Activated B cell treated with CpG ODN at 0.5 μM for 24 hours (primary cell): ENCODE data around the gene UBAC2. TPM values are rescaled to one million over a fixed set of nuclear protein-coding genes. Genes with fewer than 3 reads are reported as not detected.

Experiments used
- ATAC-seq: fragments of 200-7000 bp; cut with Tn5 transposase; one replicate; pipeline ENCODE4 v1.10.0; 2021; ENCODE audit warnings: low read depth, mild to moderate bottlenecking, moderate library complexity
- CTCF ChIA-PET: fragments of 350-600 bp; sonication (Branson Sonifier 250); formaldehyde crosslinking; loops from one replicate; lab custom pipeline; 2021; ENCODE audit warnings: antibody characterized with exemption; lab: Charles Lee
- POLR2A ChIA-PET: fragments of 350-600 bp; sonication (Branson Sonifier 250); formaldehyde crosslinking; loops from one replicate; lab custom pipeline; 2021; ENCODE audit warnings: antibody characterized with exemption; lab: Charles Lee
- DNase-seq: peaks from one replicate; pipeline ENCODE4 v3.0.0; 2022
- H3K27ac Mint-ChIP-seq: one replicate; pipeline ENCODE4 v1.8.0; 2020; ENCODE audit warnings: mixed read lengths
- H3K27me3 Mint-ChIP-seq: one replicate; pipeline ENCODE4 v1.8.0; 2021; ENCODE audit warnings: mixed read lengths
- H3K36me3 Mint-ChIP-seq: one replicate; pipeline ENCODE4 v1.8.0; 2021; ENCODE audit warnings: low read depth, mixed read lengths
- H3K4me1 Mint-ChIP-seq: one replicate; pipeline ENCODE4 v1.8.0; 2021; ENCODE audit warnings: mixed read lengths
- H3K4me3 Mint-ChIP-seq: one replicate; pipeline ENCODE4 v1.8.0; 2020; ENCODE audit warnings: mild to moderate bottlenecking, mixed read lengths
- H3K9me3 Mint-ChIP-seq: one replicate; pipeline ENCODE4 v1.8.0; 2020; ENCODE audit warnings: mixed read lengths
- intact Hi-C: fragments of 100-400 bp; cut with micrococcal nuclease; formaldehyde crosslinking; loops from one replicate; pipeline ENCODE4 v1.15.1; 2024
- total RNA-seq: library from RNA; stranded (reverse); gene quantifications from 2 replicates; pipeline ENCODE4 v1.2.3, GENCODE V29; 2022
- TF ChIP-seq, protein P1 (sequence below): fragments of 200-600 bp; IDR thresholded peaks from one replicate; pipeline ENCODE4 v1.8.0; 2022; ENCODE audit warnings: antibody characterized with exemption, mild to moderate bottlenecking

The UBAC2 gene
- total RNA-seq, 1 donor from 2014 or later: 51.0 TPM

DNA sequence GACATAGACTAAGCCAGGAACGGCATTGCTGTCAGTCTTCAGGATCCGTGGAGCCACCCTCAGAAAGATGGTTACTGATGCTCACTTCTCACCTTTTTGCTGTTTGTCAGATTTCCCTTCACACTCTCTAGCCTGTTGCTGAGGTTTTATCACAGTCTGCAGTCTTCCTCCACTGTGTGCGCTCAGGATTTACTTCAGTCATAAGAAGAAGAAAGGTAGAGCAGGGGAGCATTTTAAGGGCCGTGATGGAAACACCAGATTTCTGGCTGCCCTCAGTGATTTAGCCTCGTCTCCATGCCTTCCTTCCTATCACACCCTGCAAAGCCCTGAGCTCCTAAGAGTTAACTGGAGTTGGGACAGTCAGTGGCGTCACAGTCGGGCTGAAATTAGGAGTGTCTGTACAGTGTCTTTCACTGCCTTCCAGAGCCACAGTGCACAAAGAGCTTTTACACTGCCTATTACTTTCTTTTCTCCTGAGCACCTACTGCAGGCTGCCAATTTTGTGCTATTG is 166.5 kb downstream of the UBAC2 start:
- ChIA-PET POLR2A (interaction anchor here (0.7 to 3.9 kb wide), 13 partner anchors 8 to 109 kb away, joined by 3 to 59 read pairs (median 3); partner anchors contain the start of genes GPR18 and GPR183), CTCF (interaction anchor here (1.2 to 3.1 kb wide), 6 partner anchors 15 to 191 kb away, joined by 3 to 11 read pairs (median 4); no protein-coding TSS in a partner anchor)
- TF ChIP-seq, protein P1, sequence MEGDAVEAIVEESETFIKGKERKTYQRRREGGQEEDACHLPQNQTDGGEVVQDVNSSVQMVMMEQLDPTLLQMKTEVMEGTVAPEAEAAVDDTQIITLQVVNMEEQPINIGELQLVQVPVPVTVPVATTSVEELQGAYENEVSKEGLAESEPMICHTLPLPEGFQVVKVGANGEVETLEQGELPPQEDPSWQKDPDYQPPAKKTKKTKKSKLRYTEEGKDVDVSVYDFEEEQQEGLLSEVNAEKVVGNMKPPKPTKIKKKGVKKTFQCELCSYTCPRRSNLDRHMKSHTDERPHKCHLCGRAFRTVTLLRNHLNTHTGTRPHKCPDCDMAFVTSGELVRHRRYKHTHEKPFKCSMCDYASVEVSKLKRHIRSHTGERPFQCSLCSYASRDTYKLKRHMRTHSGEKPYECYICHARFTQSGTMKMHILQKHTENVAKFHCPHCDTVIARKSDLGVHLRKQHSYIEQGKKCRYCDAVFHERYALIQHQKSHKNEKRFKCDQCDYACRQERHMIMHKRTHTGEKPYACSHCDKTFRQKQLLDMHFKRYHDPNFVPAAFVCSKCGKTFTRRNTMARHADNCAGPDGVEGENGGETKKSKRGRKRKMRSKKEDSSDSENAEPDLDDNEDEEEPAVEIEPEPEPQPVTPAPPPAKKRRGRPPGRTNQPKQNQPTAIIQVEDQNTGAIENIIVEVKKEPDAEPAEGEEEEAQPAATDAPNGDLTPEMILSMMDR: no peak
- Mint-ChIP-seq H3K4me3 (no peak overlapping the region), H3K27me3 (no peaks in the 10 kb centered on the region), H3K27ac (peak overlapping the region; percentile 79), H3K36me3 (peaks cover 39% of the 10 kb centered on the region), H3K4me1 (peaks cover 84% of the 10 kb centered on the region), H3K9me3 (no peaks in the 10 kb centered on the region)
- ATAC-seq (no peak), DNase-seq (no peak)
- intact Hi-C loops: loop anchor here (2.0 kb wide), 1 partner anchor 84 kb away; no protein-coding TSS in a partner anchor

DNA sequence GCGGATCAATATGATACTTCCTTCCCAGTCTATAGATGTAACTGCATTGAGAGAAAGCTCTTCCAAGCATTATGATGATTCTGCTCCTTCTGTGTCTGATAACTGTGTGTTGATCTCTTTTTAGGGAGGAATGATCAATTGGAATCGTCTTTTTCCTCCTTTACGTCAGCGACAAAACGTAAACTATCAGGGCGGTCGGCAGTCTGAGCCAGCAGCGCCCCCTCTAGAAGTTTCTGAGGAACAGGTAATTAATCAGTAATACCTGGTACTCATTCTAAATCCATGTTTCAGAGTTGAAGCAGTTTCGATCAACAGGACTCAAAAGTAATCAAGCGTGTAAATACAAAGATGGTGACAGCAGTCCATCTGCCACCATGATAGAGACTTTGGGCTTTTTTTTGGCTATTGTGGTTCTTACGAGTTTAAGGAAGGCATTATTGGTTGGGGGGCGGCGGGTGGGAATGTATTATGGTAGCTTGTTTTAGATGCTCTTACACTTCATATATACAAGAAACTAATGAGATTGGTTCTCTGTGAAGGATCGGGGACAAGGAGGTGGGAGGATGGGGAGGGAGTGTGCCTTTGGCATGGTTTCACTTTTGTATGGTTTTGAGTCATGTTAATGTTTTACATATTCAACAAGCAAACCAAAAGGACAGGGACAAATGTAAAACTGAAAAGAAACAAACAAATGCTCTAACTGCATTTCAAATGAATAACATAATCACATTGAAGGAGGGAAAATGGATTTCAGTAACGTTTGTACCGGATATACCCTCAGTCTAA is 167.2 kb downstream of the UBAC2 start:
- intact Hi-C loops: loop anchor here (2.0 kb wide), 1 partner anchor 85 kb away; no protein-coding TSS in a partner anchor
- ChIA-PET CTCF (interaction anchor here (1.2 to 3.1 kb wide), 5 partner anchors 16 to 191 kb away, joined by 3 to 11 read pairs (median 5); no protein-coding TSS in a partner anchor), POLR2A (interaction anchor here (0.8 to 3.9 kb wide), 7 partner anchors 8 to 71 kb away, joined by 3 to 59 read pairs (median 4); no protein-coding TSS in a partner anchor)
- ATAC-seq (no peak), DNase-seq (no peak)
- Mint-ChIP-seq H3K27ac (peak overlapping the region; percentile 79), H3K27me3 (no peaks in the 10 kb centered on the region), H3K9me3 (no peaks in the 10 kb centered on the region), H3K4me1 (peaks cover 84% of the 10 kb centered on the region), H3K36me3 (peaks cover 40% of the 10 kb centered on the region), H3K4me3 (peak overlapping the region; percentile 12)
- TF ChIP-seq, protein P1: no peak

DNA sequence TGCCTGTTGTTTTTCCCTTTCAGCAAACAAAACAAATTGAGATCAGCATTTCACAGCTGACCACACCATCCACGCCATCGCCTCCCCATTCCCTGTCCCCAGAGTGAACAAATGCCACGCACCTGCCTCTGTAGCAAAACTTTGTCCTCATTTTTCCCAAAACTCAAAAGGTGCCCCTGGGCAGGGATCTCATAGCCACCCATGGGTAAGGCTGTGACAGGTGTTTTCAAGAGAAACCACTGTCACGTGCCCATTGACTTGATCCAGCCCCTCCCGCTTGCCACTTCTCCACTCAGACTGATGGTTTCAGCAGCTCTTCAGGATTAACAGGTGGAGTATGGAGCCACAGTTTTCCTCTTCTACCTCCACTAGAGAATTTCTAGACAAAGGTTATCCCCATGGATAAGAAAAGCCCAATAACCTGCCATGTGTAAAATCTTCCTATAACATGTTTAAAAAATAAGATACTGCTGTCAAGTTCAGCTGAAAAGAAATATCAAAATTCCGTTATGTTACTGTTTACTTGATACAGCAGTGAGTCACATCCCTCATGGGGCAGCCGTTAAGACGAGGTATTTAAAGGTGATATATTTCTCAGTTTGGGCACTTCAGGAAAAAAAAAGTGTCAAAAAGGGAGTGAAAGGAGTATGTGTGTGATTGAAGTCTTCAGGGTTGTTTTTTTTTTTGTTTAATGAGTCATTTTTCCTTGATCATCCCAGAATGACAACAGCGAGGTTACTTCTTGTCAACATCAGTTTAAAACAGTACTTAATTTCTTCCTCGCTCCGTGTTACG is 170.0 kb downstream of the UBAC2 start:
- intact Hi-C loops: loop anchor here (10.0 kb wide), 1 partner anchor 1304 kb away; the partner anchor contains the start of gene TMTC4
- H3K4me1 Mint-ChIP-seq: peaks cover 85% of the 10 kb centered on the region
- CTCF ChIA-PET: interaction anchor here (1.8 kb wide), 1 partner anchor 65 kb away, joined by 4 read pairs; no protein-coding TSS in a partner anchor
- H3K9me3 Mint-ChIP-seq: no peaks in the 10 kb centered on the region
- H3K27me3 Mint-ChIP-seq: no peaks in the 10 kb centered on the region
- TF ChIP-seq, protein P1: no peak
- no peak overlapping the region for H3K4me3 Mint-ChIP-seq
- POLR2A ChIA-PET: no interaction called here
- peaks cover 42% of the 10 kb centered on the region for H3K36me3 Mint-ChIP-seq
- H3K27ac Mint-ChIP-seq: peak overlapping the region; percentile 46
- ATAC-seq: no peak
- no peak for DNase-seq

DNA sequence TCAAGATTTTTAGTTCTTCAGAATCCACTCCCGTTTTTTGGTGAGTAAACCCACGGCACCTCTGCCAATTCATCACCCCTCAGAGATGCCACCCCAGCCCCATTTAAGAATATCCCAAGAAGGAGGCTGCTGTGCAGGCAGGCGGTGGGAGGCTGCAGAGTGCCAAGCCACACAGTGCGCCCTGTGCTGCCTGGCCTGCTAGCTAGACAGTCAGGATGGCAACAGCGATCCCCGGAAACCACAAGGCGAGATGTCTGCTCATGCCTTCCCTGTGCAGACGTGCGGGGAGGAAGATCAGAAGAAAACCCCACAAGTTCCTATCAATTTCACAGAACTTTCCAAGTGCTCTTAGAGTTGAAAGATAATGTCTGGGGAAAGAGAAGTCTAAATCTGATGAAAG is 171.3 kb downstream of the UBAC2 start:
- Mint-ChIP-seq H3K4me3 (no peak overlapping the region), H3K27me3 (no peaks in the 10 kb centered on the region), H3K4me1 (peaks cover 85% of the 10 kb centered on the region), H3K27ac (peak overlapping the region; percentile 98), H3K9me3 (no peaks in the 10 kb centered on the region), H3K36me3 (peaks cover 44% of the 10 kb centered on the region)
- ChIA-PET CTCF (interaction anchor here (1.8 to 2.7 kb wide), 2 partner anchors 15 to 64 kb away, joined by 4 to 7 read pairs; no protein-coding TSS in a partner anchor), POLR2A (interaction anchor here (0.9 kb wide), 1 partner anchor 72 kb away, joined by 3 read pairs; no protein-coding TSS in a partner anchor)
- ATAC-seq (no peak), DNase-seq (no peak)
- intact Hi-C loops: loop anchor here (10.0 kb wide), 1 partner anchor 1303 kb away; the partner anchor contains the start of gene TMTC4
- TF ChIP-seq, protein P1: no peak
